H1 (cell line): ENCODE measurements around the gene SERPINE3. TPM values are rescaled to one million over a fixed set of nuclear protein-coding genes. Genes with fewer than 3 reads are reported as not detected.
A peak's percentile ranks its signal among the peaks of the same experiment; 100 is the strongest.

ENCODE experiments used
- CTCF ChIA-PET: fragments of 300-600 bp; sonication (Branson Sonifier 250); formaldehyde crosslinking; loops from one replicate; lab custom pipeline; 2021; ENCODE audit not compliant: partially characterized antibody; lab: Charles Lee
- POLR2A ChIA-PET: fragments of 300-600 bp; sonication (Branson Sonifier 250); formaldehyde crosslinking; loops from one replicate; lab custom pipeline; 2021; ENCODE audit warnings: inconsistent platforms; ENCODE audit not compliant: partially characterized antibody; lab: Charles Lee
- DNase-seq, 2 experiments: peaks; one replicate each; pipeline versions ENCODE4 v3.0.0 to v3.0.0-alpha.2; 2010 to 2022; ENCODE audit warnings: low spot score in 2 of 2, low read depth in 1 of 2, mixed read lengths in 1 of 2
- FAIRE-seq: peaks from 2 replicates; lab custom pipeline; 2011; peaks lifted over from hg19 to GRCh38; lab: Jason Lieb, UNC
- H2AFZ ChIP-seq: 2 replicates; pipeline ENCODE4 v1.8.1; 2012; ENCODE audit warnings: low read length, inconsistent platforms
- H2AK5ac ChIP-seq: 2 replicates; pipeline ENCODE4 v1.6.1; 2013; ENCODE audit warnings: low read depth, low read length
- H2BK120ac ChIP-seq: replicated peaks from 2 replicates; pipeline ENCODE3; 2013; ENCODE audit warnings: low read depth, low read length, inconsistent platforms
- H2BK12ac ChIP-seq: 2 replicates; pipeline ENCODE4 v1.6.1; 2013; ENCODE audit warnings: low read depth, low read length
- H2BK15ac ChIP-seq: 2 replicates; pipeline ENCODE4 v1.6.1; 2013; ENCODE audit warnings: low read length
- H2BK20ac ChIP-seq: 2 replicates; pipeline ENCODE4 v1.6.1; 2013; ENCODE audit warnings: low read length
- H2BK5ac ChIP-seq: 2 replicates; pipeline ENCODE4 v1.6.1; 2013; ENCODE audit warnings: low read depth, low read length
- H3K14ac ChIP-seq: 2 replicates; pipeline ENCODE4 v1.6.1; 2013; ENCODE audit warnings: inconsistent platforms; ENCODE audit not compliant: insufficient read length
- H3K18ac ChIP-seq: 2 replicates; pipeline ENCODE4 v1.6.1; 2013; ENCODE audit warnings: low read length; ENCODE audit errors: extremely low read depth
- H3K23ac ChIP-seq: 2 replicates; pipeline ENCODE4 v1.6.1; 2013; ENCODE audit warnings: inconsistent platforms; ENCODE audit not compliant: insufficient read length
- H3K23me2 ChIP-seq: 2 replicates; pipeline ENCODE4 v1.6.1; 2013; ENCODE audit warnings: low read depth, low read length
- H3K27ac ChIP-seq: 2 replicates; pipeline ENCODE4 v1.6.1; 2011; ENCODE audit warnings: low read depth, low read length, inconsistent platforms
- H3K27me3 ChIP-seq, 4 experiments: replicated peaks in 1 of 4; 1 replicate in 1 of 4; 2 replicates in 3 of 4; pipeline versions ENCODE4 v1.6.1 to v1.8.1; 2011 to 2013; ENCODE audit warnings: low read length in 3 of 4, mild to moderate bottlenecking in 3 of 4, inconsistent platforms in 2 of 4, mixed read lengths in 2 of 4, moderate library complexity in 1 of 4; ENCODE audit not compliant: control insufficient read depth in 3 of 4, insufficient read depth in 3 of 4; ENCODE audit errors: extremely low read depth in 1 of 4
- H3K36me3 ChIP-seq, 4 experiments: 2 replicates each; pipeline versions ENCODE4 v1.6.1 to v1.8.1; 2011 to 2013; ENCODE audit warnings: mild to moderate bottlenecking in 4 of 4, low read length in 3 of 4, moderate library complexity in 2 of 4, control low read depth in 1 of 4, inconsistent platforms in 1 of 4; ENCODE audit not compliant: insufficient read depth in 4 of 4, control insufficient read depth in 2 of 4
- H3K4ac ChIP-seq: replicated peaks from 2 replicates; pipeline ENCODE3; 2013; ENCODE audit warnings: low read length, low read depth, mixed read lengths, inconsistent platforms; ENCODE audit not compliant: insufficient read length
- H3K4me1 ChIP-seq, 4 experiments: replicated peaks in 1 of 4; 1 replicate in 1 of 4; 2 replicates in 3 of 4; pipeline versions ENCODE4 v1.6.1 to v1.8.1; 2011 to 2013; ENCODE audit warnings: low read length in 3 of 4, inconsistent platforms in 2 of 4, mixed read lengths in 1 of 4; ENCODE audit not compliant: insufficient read depth in 4 of 4, control insufficient read depth in 3 of 4
- H3K4me2 ChIP-seq, 2 experiments: 2 replicates each; pipeline versions ENCODE4 v1.6.1 to v1.8.1; 2011 to 2013; ENCODE audit warnings: low read depth in 2 of 2, low read length in 2 of 2, control low read depth in 1 of 2, inconsistent platforms in 1 of 2, mild to moderate bottlenecking in 1 of 2; ENCODE audit not compliant: insufficient read depth in 1 of 2
- H3K4me3 ChIP-seq, 4 experiments: fragments of 200-600, 300-600 bp in 1 of 4; sonication (generic), shearing (Covaris generic), sonication (Bioruptor Twin) in 1 of 4; 2 replicates each; pipeline versions ENCODE4 v1.5.1 to v1.8.1; 2011 to 2016; ENCODE audit warnings: low read length in 4 of 4, low read depth in 3 of 4, control low read depth in 2 of 4, inconsistent platforms in 2 of 4, mild to moderate bottlenecking in 2 of 4, mixed read lengths in 1 of 4, moderate library complexity in 1 of 4; ENCODE audit not compliant: insufficient read depth in 2 of 4; ENCODE audit errors: extremely low read depth in 1 of 4
- H3K56ac ChIP-seq: replicated peaks from 2 replicates; pipeline ENCODE3; 2013; ENCODE audit warnings: low read depth, mild to moderate bottlenecking, mixed read lengths, low read length, inconsistent platforms; ENCODE audit not compliant: insufficient read length
- H3K79me1 ChIP-seq: 2 replicates; pipeline ENCODE4 v1.6.1; 2013; ENCODE audit warnings: low read depth, low read length, control low read depth
- H3K79me2 ChIP-seq, 2 experiments: 2 replicates each; pipeline versions ENCODE4 v1.6.1 to v1.8.1; 2012 to 2013; ENCODE audit warnings: low read length in 2 of 2, mild to moderate bottlenecking in 2 of 2, inconsistent platforms in 1 of 2; ENCODE audit not compliant: insufficient read depth in 2 of 2, control insufficient read depth in 1 of 2
- H3K9ac ChIP-seq, 4 experiments: replicated peaks in 1 of 4; 1 replicate in 1 of 4; 2 replicates in 3 of 4; pipeline versions ENCODE4 v1.6.1 to v1.8.1; 2011 to 2013; ENCODE audit warnings: low read depth in 3 of 4, low read length in 3 of 4, control low read depth in 2 of 4, mild to moderate bottlenecking in 2 of 4, moderate library complexity in 2 of 4, inconsistent platforms in 1 of 4; ENCODE audit errors: extremely low read depth in 1 of 4
- H3K9me3 ChIP-seq, 2 experiments: 2 replicates each; pipeline versions ENCODE4 v1.6.1 to v1.8.1; 2012 to 2013; ENCODE audit warnings: mild to moderate bottlenecking in 2 of 2, moderate library complexity in 2 of 2, control low read depth in 1 of 2, inconsistent platforms in 1 of 2, low read depth in 1 of 2, low read length in 1 of 2, mixed read lengths in 1 of 2; ENCODE audit not compliant: insufficient read depth in 2 of 2
- H4K20me1 ChIP-seq, 2 experiments: replicated peaks in 1 of 2; 2 replicates each; pipeline versions ENCODE3 to v1.8.1; 2011 to 2013; ENCODE audit warnings: inconsistent platforms in 2 of 2, low read length in 2 of 2, mild to moderate bottlenecking in 1 of 2; ENCODE audit not compliant: insufficient read depth in 2 of 2, control insufficient read depth in 1 of 2
- H4K5ac ChIP-seq: 2 replicates; pipeline ENCODE4 v1.6.1; 2013; ENCODE audit warnings: low read length, low read depth, mixed read lengths, inconsistent platforms; ENCODE audit not compliant: insufficient read length
- H4K8ac ChIP-seq: 2 replicates; pipeline ENCODE4 v1.8.0; 2013; ENCODE audit warnings: mild to moderate bottlenecking, moderate library complexity, low read length, inconsistent platforms; ENCODE audit not compliant: insufficient read depth; ENCODE audit errors: extremely low read depth
- H4K91ac ChIP-seq: replicated peaks from 2 replicates; pipeline ENCODE3; 2013; ENCODE audit warnings: low read length, mixed read lengths, inconsistent platforms; ENCODE audit not compliant: insufficient read length
- ASH2L ChIP-seq: fragments of 200-600, 300-600 bp; sonication (generic); IDR thresholded peaks from one replicate; pipeline ENCODE4 v1.7.1; 2017; ENCODE audit warnings: low read length
- CBX5 ChIP-seq: fragments of 300-800, 300-1000 bp; sonication (generic); IDR thresholded peaks from 2 replicates; pipeline ENCODE4 v1.7.1; 2016; ENCODE audit warnings: antibody characterized with exemption, low read length, low read depth
- CBX8 ChIP-seq: fragments of 300-800, 300-1000 bp; sonication (generic); IDR thresholded peaks from 2 replicates; pipeline ENCODE4 v1.7.1; 2016; ENCODE audit warnings: low read depth, low read length, borderline replicate concordance
- CEBPB ChIP-seq: IDR thresholded peaks from 2 replicates; pipeline ENCODE4 v1.6.1; 2012; ENCODE audit warnings: low read depth, low read length
- CTBP2 ChIP-seq: IDR thresholded peaks from 2 replicates; pipeline ENCODE4 v1.7.0; 2011; ENCODE audit warnings: borderline replicate concordance, mild to moderate bottlenecking, moderate library complexity, mixed read lengths, low read length; ENCODE audit not compliant: insufficient read depth, insufficient read length
- EZH2 ChIP-seq: fragments of 200-600 bp; sonication (generic); IDR thresholded peaks from 2 replicates; pipeline ENCODE4 v1.7.1; 2012; ENCODE audit warnings: low read depth, mild to moderate bottlenecking, moderate library complexity, low read length, inconsistent platforms; ENCODE audit not compliant: severe bottlenecking
- KDM1A ChIP-seq: fragments of 200-600, 300-600 bp; sonication (generic); IDR thresholded peaks from 2 replicates; pipeline ENCODE4 v1.7.1; 2016; ENCODE audit warnings: mild to moderate bottlenecking, low read length, borderline replicate concordance
- MAFK ChIP-seq: IDR thresholded peaks from 2 replicates; pipeline ENCODE4 v1.6.1; 2012; ENCODE audit warnings: low read depth, mild to moderate bottlenecking, improper control_type of control experiment, low read length
- RBBP5 ChIP-seq: IDR thresholded peaks from 2 replicates; pipeline ENCODE4 v1.7.1; 2012; ENCODE audit warnings: low read depth, mild to moderate bottlenecking, inconsistent platforms, low read length, moderate library complexity, borderline replicate concordance
- RFX5 ChIP-seq: IDR thresholded peaks from 2 replicates; pipeline ENCODE4 v1.6.1; 2011; ENCODE audit warnings: low read depth, low read length, improper control_type of control experiment, borderline replicate concordance
- SAP30 ChIP-seq: fragments of 300-600 bp; sonication (generic); IDR thresholded peaks from 2 replicates; pipeline ENCODE4 v1.7.1; 2012; ENCODE audit warnings: low read length, moderate library complexity, mild to moderate bottlenecking, inconsistent platforms; ENCODE audit not compliant: insufficient read depth, insufficient replicate concordance
- SIX5 ChIP-seq: IDR thresholded peaks from 2 replicates; pipeline ENCODE4 v1.6.1; 2011; ENCODE audit warnings: mild to moderate bottlenecking, low read depth, low read length
- WGBS, 2 experiments: shearing (Covaris generic) in 1 of 2; methylation state at CpG; one replicate each; pipeline versions ENCODE4 v1.1.6 to v1.1.7; 2013 to 2015; ENCODE audit warnings: low lambda C conversion rate in 2 of 2, mixed read lengths in 2 of 2, inconsistent platforms in 1 of 2, low coverage in 1 of 2, missing lambda C conversion rate in 1 of 2; ENCODE audit not compliant: insufficient replicate concordance in 2 of 2, insufficient coverage in 1 of 2, insufficient read length in 1 of 2; ENCODE audit errors: extremely low coverage in 1 of 2, missing lambda C conversion rate in 1 of 2; 5-methylcytosine and 5-hydroxymethylcytosine counted together
- polyA plus RNA-seq, 7 experiments: library from polyadenylated mRNA; depleted of rRNA in 3 of 7; stranded (reverse) in 5 of 7; unstranded in 2 of 7; fragments of >200 nt in 5 of 7; fragments of 200-250 nt in 2 of 7; gene quantifications; 1 replicate in 5 of 7; 2 replicates in 1 of 7; 4 replicates in 1 of 7; pipeline versions ENCODE4 v1.2.1 to v1.2.3, GENCODE V29; 2011 to 2013; ENCODE audit warnings: missing spikeins in 2 of 7, mixed read lengths in 2 of 7
- total RNA-seq: library from RNA; stranded (reverse); fragmentation: NEBNext Ultra II Directional; extraction: Animal tissue kit (Norgen Biotek cat#: 25700); gene quantifications from 2 replicates; pipeline ENCODE4 v1.2.1, GENCODE V29; 2021
- TF ChIP-seq, protein P1 (sequence below): IDR thresholded peaks from 2 replicates; pipeline ENCODE4 v1.6.1; 2011; ENCODE audit warnings: low read length, improper control_type of control experiment

Gene SERPINE3
- total and polyA plus RNA-seq, 2 of the 8 experiments (the other 6 are each of a cell fraction or from before 2014, with no cell fraction given), result 0.34 to 1.0 TPM

DNA sequence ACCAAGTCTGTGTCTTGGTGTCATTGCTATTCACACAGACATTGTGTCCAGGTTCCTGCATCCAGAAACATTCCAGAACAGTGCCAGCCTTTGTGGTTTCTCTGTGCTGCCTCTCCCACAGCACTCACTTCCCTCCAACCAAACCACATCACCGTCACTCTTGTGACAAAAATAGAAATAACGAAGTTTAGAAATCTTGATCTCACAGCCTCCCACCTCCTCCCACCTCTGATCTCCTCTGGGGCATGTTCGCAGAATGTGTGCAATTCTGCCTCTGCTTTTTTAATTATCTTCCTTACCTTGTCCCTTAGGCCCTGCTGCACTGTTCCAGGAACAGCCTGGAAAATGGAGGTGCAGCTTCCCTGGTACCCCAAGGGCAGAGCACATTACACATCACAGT, 8.7 kb upstream of the SERPINE3 start:
- CTCF ChIA-PET, result interaction anchor here (0.9 to 1.7 kb wide), 2 partner anchors 10 to 15 kb away, joined by 3 to 4 read pairs; no protein-coding TSS in a partner anchor
- H3K79me1 ChIP-seq, result no peaks in the 10 kb centered on the region
- no peak overlapping the region for H3K23ac ChIP-seq
- FAIRE-seq (no peak), DNase-seq (no peak)
- no peak overlapping the region for H4K8ac ChIP-seq
- H3K18ac ChIP-seq, result no peak overlapping the region
- H3K4me3 ChIP-seq, result no peak overlapping the region
- no peaks in the 10 kb centered on the region for H3K79me2 ChIP-seq
- H2BK120ac ChIP-seq, result no peak overlapping the region
- no peaks in the 10 kb centered on the region for H4K20me1 ChIP-seq
- peak overlapping the region; percentile 28; the same call in 1 of the 2 replicates for H2AK5ac ChIP-seq
- peak overlapping the region; percentile 3 for H3K4ac ChIP-seq
- H3K14ac ChIP-seq, result no peak overlapping the region
- no peak overlapping the region for H2BK5ac ChIP-seq
- no peak overlapping the region for H3K9ac ChIP-seq
- no peaks in the 10 kb centered on the region for H3K9me3 ChIP-seq
- 98% methylated on average over 3 of the region's 3 CpGs; no CpG with 5 or more reads in 1 of the 2 experiments for WGBS, 2 experiments
- no peaks in the 10 kb centered on the region; a peak in 1 of 7 replicates for H3K27me3 ChIP-seq
- POLR2A ChIA-PET, result no interaction called here
- H3K4me1 ChIP-seq, result peaks cover 0 to 5% (median 2%) of the 10 kb centered on the region in 4 experiments; a peak in 3 of 7 replicates
- H2BK15ac ChIP-seq, result peak overlapping the region; percentile 36; the same call in 1 of the 2 replicates
- H2AFZ ChIP-seq, result no peak overlapping the region
- no peaks in the 10 kb centered on the region; the same call in 1 of the 2 replicates for H3K23me2 ChIP-seq
- H2BK20ac ChIP-seq, result peak overlapping the region; percentile 34
- no peak overlapping the region for H3K4me2 ChIP-seq
- H2BK12ac ChIP-seq, result no peak overlapping the region
- H4K5ac ChIP-seq, result no peak overlapping the region
- peak overlapping the region; percentile 34 for H4K91ac ChIP-seq
- no peaks in the 10 kb centered on the region for H3K36me3 ChIP-seq
- no peak overlapping the region for H3K27ac ChIP-seq
- H3K56ac ChIP-seq, result no peak overlapping the region
- TF ChIP-seq SIX5 (no peak), CBX5 (no peak), KDM1A (no peak), RBBP5 (no peak), MAFK (no peak), ASH2L (no peak), SAP30 (no peak), EZH2 (no peak), CTBP2 (no peak), CBX8 (no peak), CEBPB (no peak), RFX5 (no peak)
- TF ChIP-seq, protein P1, sequence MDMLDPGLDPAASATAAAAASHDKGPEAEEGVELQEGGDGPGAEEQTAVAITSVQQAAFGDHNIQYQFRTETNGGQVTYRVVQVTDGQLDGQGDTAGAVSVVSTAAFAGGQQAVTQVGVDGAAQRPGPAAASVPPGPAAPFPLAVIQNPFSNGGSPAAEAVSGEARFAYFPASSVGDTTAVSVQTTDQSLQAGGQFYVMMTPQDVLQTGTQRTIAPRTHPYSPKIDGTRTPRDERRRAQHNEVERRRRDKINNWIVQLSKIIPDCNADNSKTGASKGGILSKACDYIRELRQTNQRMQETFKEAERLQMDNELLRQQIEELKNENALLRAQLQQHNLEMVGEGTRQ, result no peak
